ENCODE measurements around the gene DLG2. TPM values are rescaled to one million over a fixed set of nuclear protein-coding genes. Genes with fewer than 3 reads are reported as not detected.
"Not testable (repeated sequence)": the region's sequence is repeated elsewhere in the genome, so short reads cannot be mapped to it uniquely, and the experiment has no call there.

The DLG2 gene
- total RNA-seq, 4 donors from 2014 or later, result 37.9 to 71.5 (median 44.9) TPM

DNA sequence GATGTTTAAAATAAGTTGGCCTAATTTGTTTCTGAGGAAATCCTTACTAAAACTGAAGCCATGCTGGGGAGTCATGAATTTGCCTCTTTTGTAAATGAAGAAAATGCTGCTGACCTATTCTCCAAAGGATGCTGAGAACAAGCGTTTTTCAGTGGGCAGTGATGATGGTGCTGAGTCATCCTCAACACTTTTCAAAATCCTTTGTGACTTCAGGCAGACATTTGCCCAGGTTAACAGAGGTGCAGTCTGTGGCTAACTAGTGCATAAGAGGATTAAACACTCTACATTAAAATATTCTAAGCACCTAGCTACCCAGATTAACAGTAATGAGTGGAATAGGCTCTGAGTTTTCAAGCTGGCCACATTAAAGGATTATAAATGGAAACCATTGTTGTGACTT is 509.0 kb downstream of the DLG2 start:
- no peak for DNase-seq (ENCODE audit: low spot score in 2 of 2)
- no peaks in the 10 kb centered on the region for H3K9me3 ChIP-seq
- H3K4me3 ChIP-seq, result no peak overlapping the region
- WGBS, result 63% methylated on average over 1 of the region's 1 CpG
- no peak overlapping the region for H3K27ac ChIP-seq
- no peaks in the 10 kb centered on the region for H3K27me3 ChIP-seq
- no peak for TF ChIP-seq POLR2AphosphoS5 (IDR thresholded peaks at IDR 0.05)
- TF ChIP-seq CTCF (IDR thresholded peaks at IDR 0.05), result no peak
- TF ChIP-seq POLR2A (IDR thresholded peaks at IDR 0.05), result no peak
- TF ChIP-seq EP300 (IDR thresholded peaks at IDR 0.05), result no peak
- no peaks in the 10 kb centered on the region for H3K4me1 ChIP-seq
- no peaks in the 10 kb centered on the region for H3K36me3 ChIP-seq

DNA sequence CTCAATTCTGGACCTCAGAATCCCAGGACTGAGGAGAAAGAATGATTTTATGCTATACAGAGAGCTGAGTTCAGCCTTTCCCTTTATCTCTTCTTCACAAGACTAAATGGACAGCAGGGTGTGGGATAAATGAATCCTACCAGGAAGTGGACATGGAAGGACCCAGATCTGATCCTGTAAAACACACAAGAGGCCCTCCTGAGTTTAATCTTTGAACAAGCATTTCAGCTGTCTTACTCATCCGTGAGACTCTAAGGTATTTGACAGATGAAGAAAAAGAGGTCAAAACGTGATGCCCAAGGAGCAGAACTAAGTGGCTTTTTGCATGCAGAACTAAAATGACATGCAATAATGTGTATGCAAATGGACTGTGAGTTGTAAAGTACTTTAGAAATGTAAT is 511.3 kb downstream of the DLG2 start:
- Histone ChIP-seq H3K9me3 (no peaks in the 10 kb centered on the region), H3K4me3 (no peak overlapping the region), H3K27me3 (no peaks in the 10 kb centered on the region), H3K27ac (no peak overlapping the region), H3K4me1 (no peaks in the 10 kb centered on the region), H3K36me3 (no peaks in the 10 kb centered on the region)
- 79% methylated on average over 2 of the region's 2 CpGs for WGBS
- no peak for TF ChIP-seq EP300 (IDR thresholded peaks at IDR 0.05)
- TF ChIP-seq POLR2A (IDR thresholded peaks at IDR 0.05), result no peak
- TF ChIP-seq CTCF (IDR thresholded peaks at IDR 0.05), result no peak
- TF ChIP-seq POLR2AphosphoS5 (IDR thresholded peaks at IDR 0.05), result no peak
- no peak for DNase-seq (ENCODE audit: low spot score in 2 of 2)

DNA sequence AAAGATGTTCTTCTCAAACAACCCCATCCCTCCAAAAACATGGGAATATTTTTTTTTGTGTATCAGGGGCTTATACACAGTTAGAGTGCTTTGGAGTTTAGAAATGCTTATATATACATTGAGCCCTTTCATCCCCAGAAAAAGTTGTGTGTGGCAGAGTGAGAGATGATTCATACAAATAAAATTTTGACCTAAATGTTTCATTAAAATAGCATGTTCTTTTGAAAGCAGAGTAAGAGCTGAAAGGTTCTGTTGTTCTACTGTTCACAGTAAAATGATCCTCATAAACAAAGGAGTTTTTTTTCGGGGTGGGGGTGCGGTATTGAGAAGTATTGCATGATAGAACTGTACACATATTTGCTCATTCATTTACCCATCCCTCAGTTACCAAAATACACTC is 512.4 kb downstream of the DLG2 start:
- DNase-seq (ENCODE audit: low spot score in 2 of 2), result no peak
- Histone ChIP-seq H3K27ac (no peak overlapping the region), H3K4me1 (no peaks in the 10 kb centered on the region), H3K36me3 (no peaks in the 10 kb centered on the region), H3K9me3 (no peaks in the 10 kb centered on the region), H3K4me3 (no peak overlapping the region), H3K27me3 (no peaks in the 10 kb centered on the region)
- TF ChIP-seq CTCF (IDR thresholded peaks at IDR 0.05) (no peak), POLR2AphosphoS5 (IDR thresholded peaks at IDR 0.05) (no peak), POLR2A (IDR thresholded peaks at IDR 0.05) (no peak), EP300 (IDR thresholded peaks at IDR 0.05) (no peak)
- 79% methylated on average over 2 of the region's 2 CpGs for WGBS

- H3K9me3 ChIP-seq; H3K27me3 ChIP-seq; H3K4me3 ChIP-seq; H3K4me1 ChIP-seq; H3K36me3 ChIP-seq; H3K27ac ChIP-seq; DNase-seq (ENCODE audit: low spot score in 2 of 2): not testable (repeated sequence)
- WGBS, result 79% methylated on average over 1 of the region's 1 CpG
Measured at GRCh38 chr11:85110246-85110645, 516.9 kb downstream of the DLG2 start.

GRCh38 chr11:85109141-85109540 is 518.0 kb downstream of the DLG2 start:
- Histone ChIP-seq H3K27ac (no peak overlapping the region), H3K9me3 (no peaks in the 10 kb centered on the region), H3K4me3 (no peak overlapping the region), H3K36me3 (no peaks in the 10 kb centered on the region), H3K4me1 (no peaks in the 10 kb centered on the region), H3K27me3 (no peaks in the 10 kb centered on the region)
- 78% methylated on average over 4 of the region's 4 CpGs for WGBS
- no peak for DNase-seq (ENCODE audit: low spot score in 2 of 2)
- TF ChIP-seq POLR2AphosphoS5 (IDR thresholded peaks at IDR 0.05), result no peak
- TF ChIP-seq POLR2A (IDR thresholded peaks at IDR 0.05), result no peak
- no peak for TF ChIP-seq EP300 (IDR thresholded peaks at IDR 0.05)
- TF ChIP-seq CTCF (IDR thresholded peaks at IDR 0.05), result no peak

- H3K4me3 ChIP-seq, result no peak overlapping the region
- no peaks in the 10 kb centered on the region for H3K27me3 ChIP-seq
- DNase-seq (ENCODE audit: low spot score in 2 of 2), result no peak
- no peaks in the 10 kb centered on the region for H3K4me1 ChIP-seq
- TF ChIP-seq EP300 (IDR thresholded peaks at IDR 0.05), result no peak
- TF ChIP-seq POLR2A (IDR thresholded peaks at IDR 0.05), result no peak
- TF ChIP-seq CTCF (IDR thresholded peaks at IDR 0.05), result no peak
- no peak for TF ChIP-seq POLR2AphosphoS5 (IDR thresholded peaks at IDR 0.05)
- H3K27ac ChIP-seq, result no peak overlapping the region
- H3K36me3 ChIP-seq, result no peaks in the 10 kb centered on the region
- no peaks in the 10 kb centered on the region for H3K9me3 ChIP-seq
Measured at GRCh38 chr11:85105868-85106267, 521.3 kb downstream of the DLG2 start.

Measured in suprapubic skin (tissue), 4 donors.